ENCODE data around the gene TMEM38B. TPM values are rescaled to one million over a fixed set of nuclear protein-coding genes. Genes with fewer than 3 reads are reported as not detected.
"Not testable (repeated sequence)": the region's sequence is repeated elsewhere in the genome, so short reads cannot be mapped to it uniquely, and the experiment has no call there.

TMEM38B gene
- total RNA-seq, 6 experiments from 2014 or later: 10.0 to 13.2 (median 11.5) TPM

GRCh38 chr9:105701145-105701544, 6.8 kb downstream of the TMEM38B start:
- H3K4me1 Mint-ChIP-seq (ENCODE audit: low read depth): peaks cover 8% of the 10 kb centered on the region; the same call in 1 of the 2 replicates
- no peaks in the 10 kb centered on the region for H3K36me3 Mint-ChIP-seq (ENCODE audit: low read depth)
- H3K27ac Mint-ChIP-seq: no peak overlapping the region
- TF ChIP-seq, protein P1, sequence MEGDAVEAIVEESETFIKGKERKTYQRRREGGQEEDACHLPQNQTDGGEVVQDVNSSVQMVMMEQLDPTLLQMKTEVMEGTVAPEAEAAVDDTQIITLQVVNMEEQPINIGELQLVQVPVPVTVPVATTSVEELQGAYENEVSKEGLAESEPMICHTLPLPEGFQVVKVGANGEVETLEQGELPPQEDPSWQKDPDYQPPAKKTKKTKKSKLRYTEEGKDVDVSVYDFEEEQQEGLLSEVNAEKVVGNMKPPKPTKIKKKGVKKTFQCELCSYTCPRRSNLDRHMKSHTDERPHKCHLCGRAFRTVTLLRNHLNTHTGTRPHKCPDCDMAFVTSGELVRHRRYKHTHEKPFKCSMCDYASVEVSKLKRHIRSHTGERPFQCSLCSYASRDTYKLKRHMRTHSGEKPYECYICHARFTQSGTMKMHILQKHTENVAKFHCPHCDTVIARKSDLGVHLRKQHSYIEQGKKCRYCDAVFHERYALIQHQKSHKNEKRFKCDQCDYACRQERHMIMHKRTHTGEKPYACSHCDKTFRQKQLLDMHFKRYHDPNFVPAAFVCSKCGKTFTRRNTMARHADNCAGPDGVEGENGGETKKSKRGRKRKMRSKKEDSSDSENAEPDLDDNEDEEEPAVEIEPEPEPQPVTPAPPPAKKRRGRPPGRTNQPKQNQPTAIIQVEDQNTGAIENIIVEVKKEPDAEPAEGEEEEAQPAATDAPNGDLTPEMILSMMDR (IDR thresholded peaks at IDR 0.05): no peak
- no peak for DNase-seq
- no peaks in the 10 kb centered on the region for H3K27me3 Mint-ChIP-seq (ENCODE audit: insufficient read depth)
- H3K4me3 Mint-ChIP-seq: no peak overlapping the region
- no peaks in the 10 kb centered on the region for H3K9me3 Mint-ChIP-seq

GRCh38 chr9:105702207-105702606, 7.9 kb downstream of the TMEM38B start:
- Mint-ChIP-seq H3K9me3 (no peaks in the 10 kb centered on the region), H3K4me1 (ENCODE audit: low read depth) (peaks cover 8% of the 10 kb centered on the region; the same call in 1 of the 2 replicates), H3K4me3 (no peak overlapping the region), H3K27me3 (ENCODE audit: insufficient read depth) (no peaks in the 10 kb centered on the region; the same call in 1 of the 2 replicates), H3K27ac (no peak overlapping the region), H3K36me3 (ENCODE audit: low read depth) (no peaks in the 10 kb centered on the region)
- TF ChIP-seq, protein P1 (IDR thresholded peaks at IDR 0.05): no peak
- no peak for DNase-seq

GRCh38 chr9:105703638-105704037, 9.3 kb downstream of the TMEM38B start:
- H3K9me3 Mint-ChIP-seq; H3K27me3 Mint-ChIP-seq (ENCODE audit: insufficient read depth); H3K4me1 Mint-ChIP-seq (ENCODE audit: low read depth); H3K36me3 Mint-ChIP-seq (ENCODE audit: low read depth); H3K4me3 Mint-ChIP-seq; H3K27ac Mint-ChIP-seq; DNase-seq: not testable (repeated sequence)

GRCh38 chr9:105706156-105706555, 11.8 kb downstream of the TMEM38B start:
- H3K4me1 Mint-ChIP-seq (ENCODE audit: low read depth): no peaks in the 10 kb centered on the region
- no peak overlapping the region for H3K4me3 Mint-ChIP-seq
- DNase-seq: no peak
- no peak overlapping the region for H3K27ac Mint-ChIP-seq
- H3K9me3 Mint-ChIP-seq: no peaks in the 10 kb centered on the region
- H3K36me3 Mint-ChIP-seq (ENCODE audit: low read depth): no peaks in the 10 kb centered on the region
- no peaks in the 10 kb centered on the region; the same call in 1 of the 2 replicates for H3K27me3 Mint-ChIP-seq (ENCODE audit: insufficient read depth)
- TF ChIP-seq, protein P1 (IDR thresholded peaks at IDR 0.05): no peak

GRCh38 chr9:105708405-105708804, 14.1 kb downstream of the TMEM38B start:
- no peaks in the 10 kb centered on the region; the same call in 1 of the 2 replicates for H3K27me3 Mint-ChIP-seq (ENCODE audit: insufficient read depth)
- H3K9me3 Mint-ChIP-seq: no peaks in the 10 kb centered on the region
- no peaks in the 10 kb centered on the region for H3K4me1 Mint-ChIP-seq (ENCODE audit: low read depth)
- no peak for DNase-seq
- no peak overlapping the region for H3K4me3 Mint-ChIP-seq
- no peaks in the 10 kb centered on the region for H3K36me3 Mint-ChIP-seq (ENCODE audit: low read depth)
- H3K27ac Mint-ChIP-seq: no peak overlapping the region
- TF ChIP-seq, protein P1 (IDR thresholded peaks at IDR 0.05): no peak

DNA sequence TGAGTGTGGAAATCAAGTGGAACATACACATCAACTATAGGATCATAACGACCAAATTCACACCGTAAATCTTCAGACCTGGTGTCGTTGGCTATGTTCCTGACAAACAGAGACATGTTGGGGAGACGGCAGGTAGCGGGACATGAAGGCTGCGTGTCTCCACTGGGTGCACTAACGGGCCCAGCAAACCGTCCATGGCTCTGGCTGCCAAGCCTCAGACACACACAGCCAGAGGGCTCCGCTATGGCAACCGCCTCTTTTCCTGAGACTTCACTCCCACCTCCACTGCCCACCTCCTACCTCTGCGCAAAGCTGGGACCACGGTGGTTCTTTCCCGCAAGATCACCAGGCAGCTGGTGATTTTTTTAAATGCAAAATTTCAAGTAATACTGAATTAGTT, 16.3 kb downstream of the TMEM38B start:
- H3K4me3 Mint-ChIP-seq: no peak overlapping the region
- no peak overlapping the region for H3K27ac Mint-ChIP-seq
- TF ChIP-seq, protein P1 (IDR thresholded peaks at IDR 0.05): no peak
- no peaks in the 10 kb centered on the region for H3K4me1 Mint-ChIP-seq (ENCODE audit: low read depth)
- H3K9me3 Mint-ChIP-seq: no peaks in the 10 kb centered on the region
- no peak for DNase-seq
- H3K36me3 Mint-ChIP-seq (ENCODE audit: low read depth): no peaks in the 10 kb centered on the region
- H3K27me3 Mint-ChIP-seq (ENCODE audit: insufficient read depth): no peaks in the 10 kb centered on the region; the same call in 1 of the 2 replicates

Measured in HFFc6 (cell line).